H1 (cell line): ENCODE results near the gene CRABP2. TPM values are rescaled to one million over a fixed set of nuclear protein-coding genes. Genes with fewer than 3 reads are reported as not detected.

ENCODE experiments used
- ATF2 ChIP-seq: IDR thresholded peaks from 2 replicates; pipeline ENCODE4 v1.6.1; 2012; ENCODE audit warnings: low read length, inconsistent platforms
- ATF3 ChIP-seq: IDR thresholded peaks from 2 replicates; pipeline ENCODE4 v1.6.1; 2011; ENCODE audit warnings: low read depth, mild to moderate bottlenecking, low read length; ENCODE audit not compliant: insufficient read depth
- BACH1 ChIP-seq: IDR thresholded peaks from 2 replicates; pipeline ENCODE4 v1.6.1; 2012; ENCODE audit warnings: low read length, improper control_type of control experiment
- CBX5 ChIP-seq: fragments of 300-800, 300-1000 bp; sonication (generic); IDR thresholded peaks from 2 replicates; pipeline ENCODE4 v1.7.1; 2016; ENCODE audit warnings: antibody characterized with exemption, low read length, low read depth
- CEBPB ChIP-seq: IDR thresholded peaks from 2 replicates; pipeline ENCODE4 v1.6.1; 2012; ENCODE audit warnings: low read depth, low read length
- CHD2 ChIP-seq: IDR thresholded peaks from 2 replicates; pipeline ENCODE4 v1.6.1; 2012; ENCODE audit warnings: low read length, improper control_type of control experiment
- EGR1 ChIP-seq: IDR thresholded peaks from 2 replicates; pipeline ENCODE4 v1.6.1; 2011; ENCODE audit warnings: low read depth, low read length, borderline replicate concordance
- HDAC2 ChIP-seq, 2 experiments: fragments of 300-600 bp in 1 of 2; sonication (generic) in 1 of 2; IDR thresholded peaks; 2 replicates each; pipeline ENCODE4 v1.6.1; 2011 to 2012; ENCODE audit warnings: low read depth in 2 of 2, low read length in 2 of 2, mild to moderate bottlenecking in 2 of 2, moderate library complexity in 2 of 2, borderline replicate concordance in 1 of 2, inconsistent platforms in 1 of 2
- JUND ChIP-seq: IDR thresholded peaks from 2 replicates; pipeline ENCODE4 v1.6.1; 2011; ENCODE audit warnings: mild to moderate bottlenecking, improper control_type of control experiment, low read length
- KDM1A ChIP-seq: fragments of 200-600, 300-600 bp; sonication (generic); IDR thresholded peaks from 2 replicates; pipeline ENCODE4 v1.7.1; 2016; ENCODE audit warnings: mild to moderate bottlenecking, low read length, borderline replicate concordance
- KDM4A ChIP-seq: IDR thresholded peaks from one replicate; pipeline ENCODE4 v1.7.1; 2012; ENCODE audit warnings: low read depth, mild to moderate bottlenecking, moderate library complexity, low read length, inconsistent platforms; ENCODE audit not compliant: severe bottlenecking
- KDM5A ChIP-seq: fragments of 200-600 bp; IDR thresholded peaks from 2 replicates; pipeline ENCODE4 v1.7.1; 2012; ENCODE audit warnings: mild to moderate bottlenecking, low read length, inconsistent platforms, mixed read lengths
- RAD21 ChIP-seq, 2 experiments: IDR thresholded peaks in 1 of 2; conservative IDR thresholded peaks in 1 of 2; 2 replicates each; pipeline ENCODE4 v1.6.1; 2011; ENCODE audit warnings: low read depth in 2 of 2, low read length in 2 of 2, improper control_type of control experiment in 1 of 2, inconsistent platforms in 1 of 2, mild to moderate bottlenecking in 1 of 2, moderate library complexity in 1 of 2
- RBBP5 ChIP-seq: IDR thresholded peaks from 2 replicates; pipeline ENCODE4 v1.7.1; 2012; ENCODE audit warnings: low read depth, mild to moderate bottlenecking, inconsistent platforms, low read length, moderate library complexity, borderline replicate concordance
- RFX5 ChIP-seq: IDR thresholded peaks from 2 replicates; pipeline ENCODE4 v1.6.1; 2011; ENCODE audit warnings: low read depth, low read length, improper control_type of control experiment, borderline replicate concordance
- SAP30 ChIP-seq: fragments of 300-600 bp; sonication (generic); IDR thresholded peaks from 2 replicates; pipeline ENCODE4 v1.7.1; 2012; ENCODE audit warnings: low read length, moderate library complexity, mild to moderate bottlenecking, inconsistent platforms; ENCODE audit not compliant: insufficient read depth, insufficient replicate concordance
- SIX5 ChIP-seq: IDR thresholded peaks from 2 replicates; pipeline ENCODE4 v1.6.1; 2011; ENCODE audit warnings: mild to moderate bottlenecking, low read depth, low read length
- SP4 ChIP-seq: IDR thresholded peaks from 2 replicates; pipeline ENCODE4 v1.6.1; 2012; ENCODE audit warnings: low read length, inconsistent platforms
- polyA plus RNA-seq, 7 experiments: library from polyadenylated mRNA; depleted of rRNA in 3 of 7; stranded (reverse) in 5 of 7; unstranded in 2 of 7; fragments of >200 nt in 5 of 7; fragments of 200-250 nt in 2 of 7; gene quantifications; 1 replicate in 5 of 7; 2 replicates in 1 of 7; 4 replicates in 1 of 7; pipeline versions ENCODE4 v1.2.1 to v1.2.3, GENCODE V29; 2011 to 2013; ENCODE audit warnings: missing spikeins in 2 of 7, mixed read lengths in 2 of 7
- total RNA-seq: library from RNA; stranded (reverse); fragmentation: NEBNext Ultra II Directional; extraction: Animal tissue kit (Norgen Biotek cat#: 25700); gene quantifications from 2 replicates; pipeline ENCODE4 v1.2.1, GENCODE V29; 2021

CRABP2 gene
- total and polyA plus RNA-seq, 2 of the 8 experiments (the other 6 are each of a cell fraction or from before 2014, with no cell fraction given): 69.2 to 119 TPM

- TF ChIP-seq KDM4A (peak; percentile 36), SIX5 (no peak), HDAC2 (IDR thresholded peaks at IDR 0.05; ENCODE audit: borderline replicate concordance in 1 of 2, low read depth in 2 of 2, low read length in 2 of 2) (peak; percentile 30 to 87; a peak in 1 of 4 replicates), CHD2 (no peak), CEBPB (no peak), BACH1 (no peak; the same call in 1 of the 2 replicates), CBX5 (no peak), ATF2 (peak; percentile 87), SAP30 (no peak), EGR1 (peak; percentile 99), JUND (peak; percentile 61; the same call in 1 of the 2 replicates), ATF3 (0 out of 2 replicates have a peak, but pooled peaks have one; percentile 23), RFX5 (no peak), KDM1A (no peak), RBBP5 (no peak), RAD21 (IDR thresholded peaks at IDR 0.05 in 1 of 2, conservative IDR thresholded peaks at IDR 0.05 in 1 of 2; ENCODE audit: low read depth in 2 of 2, low read length in 2 of 2) (peak; percentile 78 to 88), SP4 (peak; percentile 69; the same call in 1 of the 2 replicates), KDM5A (peak; percentile 69; the same call in 1 of the 2 replicates)
Measured at GRCh38 chr1:156705918-156706656, 704 bp upstream of the CRABP2 start (continued).
